NB4 (cell line): ENCODE data around the gene CALR.

Experiments used
- CTCF ChIP-seq: IDR thresholded peaks from one replicate; pipeline ENCODE4 v1.5.1; 2012; ENCODE audit warnings: low read depth, low read length
- MAX ChIP-seq: IDR thresholded peaks from 2 replicates; pipeline ENCODE4 v1.6.1; 2011; ENCODE audit warnings: low read depth, low read length
- MYC ChIP-seq: IDR thresholded peaks from 2 replicates; pipeline ENCODE4 v1.6.1; 2011; ENCODE audit warnings: low read depth, low read length
- POLR2A ChIP-seq: IDR thresholded peaks from 2 replicates; pipeline ENCODE4 v1.6.1; 2011; ENCODE audit warnings: mild to moderate bottlenecking; ENCODE audit not compliant: insufficient read length; ENCODE audit errors: extremely low read depth

- TF ChIP-seq CTCF (no peak), POLR2A (peak; percentile 98), MYC (peak; percentile 75), MAX (peak; percentile 78)
These were observed at the start of gene CALR for GRCh38 chr19:12937927-12938778.
